Sciatic nerve (tissue), 2 donors: Measurements from ENCODE around the gene PHYHD1. TPM values are rescaled to one million over a fixed set of nuclear protein-coding genes. Genes with fewer than 3 reads are reported as not detected.

Source experiments
- ATAC-seq: fragments of 200-7000 bp; cut with Tn5 transposase; one replicate; pipeline ENCODE4 v1.9.1; 2020; ENCODE audit warnings: mild to moderate bottlenecking, moderate library complexity
- DNase-seq: peaks from one replicate; pipeline ENCODE4 v3.0.0-alpha.2; 2020; ENCODE audit warnings: low spot score
- intact Hi-C: fragments of 100-400 bp; cut with DNase I; formaldehyde crosslinking; loops from one replicate; pipeline ENCODE4 v1.14.2; 2022
- total RNA-seq: library from RNA; stranded (reverse); fragmentation: NEBNext Ultra II Directional; extraction: Animal tissue kit (Norgen Biotek cat#: 25700); gene quantifications from one replicate; pipeline ENCODE4 v1.2.1, GENCODE V29; 2021
- donor health status: DM: no; HTN: no; CAD: no.
- donor health status: DM: no; HTN: no; CAD: no.

The PHYHD1 gene
- total RNA-seq, result 38.7 TPM

- DNase-seq (no peak), ATAC-seq (peak; percentile 11)
- intact Hi-C loops, result no loop called here
Observed at GRCh38 chr9:128920381-128921058, at the start of gene PHYHD1. Gene PHYHD1 (plus strand): TSS chr9:128920982. CDS start chr9:128922324, 1,342 bp downstream.

DNA sequence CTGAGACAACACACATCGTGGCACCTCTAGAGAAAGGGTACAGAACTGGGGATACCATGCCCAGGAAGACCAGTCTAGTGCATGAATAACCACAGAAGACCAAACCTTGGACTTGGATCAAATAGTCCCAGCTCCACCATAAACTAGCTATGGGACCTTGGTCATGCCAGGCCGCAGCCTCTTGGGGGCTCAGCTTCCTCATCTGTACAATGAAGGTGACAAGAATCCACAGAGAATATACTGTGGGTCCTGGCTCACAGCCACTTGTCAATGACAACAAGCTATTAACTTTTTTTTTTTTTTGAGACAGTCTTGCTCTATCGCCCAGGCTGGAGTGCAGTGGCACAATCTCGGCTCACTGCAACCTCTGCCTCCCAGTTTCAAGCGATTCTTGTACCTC lies 42.9 kb upstream of the PHYHD1 start:
- ATAC-seq, result no peak
- no peak for DNase-seq
- intact Hi-C loops, result no loop called here

DNA sequence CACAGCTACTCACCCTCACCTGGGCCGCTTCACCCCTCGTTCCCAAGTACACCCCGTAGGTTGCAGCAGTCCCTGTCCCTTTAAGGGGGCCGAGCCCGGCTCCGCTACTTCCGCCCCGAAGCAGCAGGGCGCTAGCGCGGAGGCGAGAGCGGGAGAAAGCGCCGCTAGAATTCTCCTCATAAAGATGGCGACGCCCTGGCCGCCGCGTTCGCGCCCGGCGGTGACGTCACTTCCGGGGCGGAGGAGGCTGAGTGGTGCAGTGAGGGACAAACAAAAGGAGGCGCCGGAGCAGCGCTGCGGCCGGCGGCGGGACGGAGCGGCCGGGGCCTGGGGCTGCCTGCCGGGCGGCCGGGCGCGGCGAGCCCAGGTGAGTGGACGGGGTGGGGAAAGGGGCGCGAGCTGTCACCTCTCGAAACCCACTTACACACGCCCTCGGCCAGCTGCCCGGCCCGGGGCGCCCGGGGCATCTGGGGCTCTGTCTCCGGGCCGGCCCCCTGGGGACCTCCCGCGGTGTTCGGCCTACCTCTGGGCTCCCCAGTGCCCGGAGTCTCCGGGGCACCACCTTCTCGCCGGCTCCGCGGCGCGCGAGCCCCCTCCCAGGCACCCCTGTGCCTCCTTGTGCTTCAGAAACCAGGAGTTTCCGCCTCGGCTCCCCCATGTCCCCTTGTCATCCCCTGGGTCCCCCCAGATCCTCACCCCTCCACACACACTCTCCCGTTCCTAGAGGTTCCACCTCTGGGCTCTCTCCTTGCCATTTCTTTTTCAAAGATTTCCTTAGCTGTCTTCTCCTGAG lies 38.7 kb upstream of the PHYHD1 start, which contains the start of the genes KYAT1 and LRRC8A:
TSS of gene KYAT1 (minus strand) at position 67 of the 793 bp plus-strand sequence. CDS start 36,545 bp downstream, outside the sequence.
TSS of gene LRRC8A (plus strand) at position 250 of the 793 bp plus-strand sequence. CDS start 25,032 bp downstream, outside the sequence.
- peak; percentile 95 for ATAC-seq
- DNase-seq, result peak; percentile 99
- intact Hi-C loops, result loop anchor here (5.0 kb wide), 1 partner anchor 35 kb away; no protein-coding TSS in a partner anchor

GRCh38 chr9:128882677-128883603 lies 37.8 kb upstream of the PHYHD1 start:
- ATAC-seq, result peak; percentile 6
- intact Hi-C loops, result loop anchor here (5.0 kb wide), 1 partner anchor 34 kb away; no protein-coding TSS in a partner anchor
- DNase-seq, result no peak

DNA sequence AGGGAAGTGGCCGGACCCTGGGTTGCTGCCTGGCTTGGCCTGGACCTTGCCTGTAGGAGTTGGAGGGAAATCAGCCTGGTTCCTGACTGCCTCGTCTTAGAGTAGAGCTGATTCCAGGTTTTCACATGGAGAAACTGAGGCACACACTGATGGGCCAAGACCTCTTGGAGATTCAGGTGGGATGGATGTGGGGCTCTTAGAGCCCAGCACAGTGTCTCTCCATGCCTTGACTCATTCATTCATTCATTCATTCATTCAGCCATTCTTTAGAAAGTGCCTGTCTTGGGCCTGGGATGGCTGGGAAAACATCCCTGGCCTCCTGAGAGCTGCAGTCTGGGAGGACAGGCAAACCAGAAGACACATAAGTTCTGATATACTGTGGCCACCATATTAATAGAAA lies 36.6 kb upstream of the PHYHD1 start:
- intact Hi-C loops, result loop anchor here (5.0 kb wide), 1 partner anchor 33 kb away; no protein-coding TSS in a partner anchor
- ATAC-seq, result no peak
- DNase-seq, result no peak

DNA sequence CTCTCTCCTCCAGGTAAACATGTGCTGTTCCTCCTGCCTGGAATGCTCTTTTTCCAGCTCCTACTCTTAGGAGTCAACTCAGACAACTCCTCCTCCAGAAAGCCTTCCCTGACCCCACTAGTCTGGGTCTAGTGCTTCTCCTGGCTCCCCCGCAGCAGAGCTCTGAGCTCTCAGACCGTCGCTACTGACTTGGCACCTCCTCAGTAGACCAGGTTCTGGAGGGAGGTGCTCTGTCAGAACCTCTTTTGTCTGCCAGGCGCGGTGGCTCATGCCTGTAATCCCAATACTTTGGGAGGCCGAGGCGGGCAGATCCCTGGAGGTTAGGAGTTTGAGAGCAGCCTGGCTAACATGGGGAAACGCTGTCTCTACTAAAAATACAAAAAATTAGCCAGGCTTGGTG lies 35.4 kb upstream of the PHYHD1 start:
- no peak for DNase-seq
- ATAC-seq, result no peak
- intact Hi-C loops, result no loop called here

- DNase-seq, result no peak
- intact Hi-C loops, result no loop called here
- ATAC-seq, result no peak
Observed at GRCh38 chr9:128885798-128886197, 35.0 kb upstream of the PHYHD1 start.

- intact Hi-C loops, result no loop called here
- DNase-seq (no peak), ATAC-seq (no peak)
Observed at GRCh38 chr9:128886211-128886891, 34.4 kb upstream of the PHYHD1 start.

GRCh38 chr9:128887049-128887448 lies 33.7 kb upstream of the PHYHD1 start:
- ATAC-seq (no peak), DNase-seq (no peak)
- intact Hi-C loops, result no loop called here

DNA sequence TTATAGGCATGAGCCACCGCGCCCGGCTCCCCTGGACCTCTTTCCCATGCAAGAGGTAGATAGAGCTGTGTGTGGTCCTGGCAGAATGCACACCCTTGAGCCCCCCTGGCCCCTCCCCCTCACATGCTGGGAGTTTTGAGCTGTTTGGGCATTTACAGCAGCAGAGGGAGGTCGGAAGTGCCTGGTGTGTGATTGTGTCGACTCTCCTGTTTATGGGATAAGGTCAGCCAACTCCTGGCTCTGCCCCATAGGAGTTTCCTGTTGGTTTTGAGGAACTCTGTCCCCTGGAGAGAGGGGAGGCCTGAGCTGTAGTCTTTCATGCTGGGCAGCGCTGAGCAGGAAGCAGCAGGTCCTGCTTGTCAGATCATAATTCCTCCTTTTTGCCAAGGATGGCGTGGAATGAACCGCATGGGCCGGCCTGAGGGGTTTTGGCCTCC lies 32.9 kb upstream of the PHYHD1 start:
- intact Hi-C loops, result no loop called here
- DNase-seq, result no peak
- ATAC-seq, result no peak

DNA sequence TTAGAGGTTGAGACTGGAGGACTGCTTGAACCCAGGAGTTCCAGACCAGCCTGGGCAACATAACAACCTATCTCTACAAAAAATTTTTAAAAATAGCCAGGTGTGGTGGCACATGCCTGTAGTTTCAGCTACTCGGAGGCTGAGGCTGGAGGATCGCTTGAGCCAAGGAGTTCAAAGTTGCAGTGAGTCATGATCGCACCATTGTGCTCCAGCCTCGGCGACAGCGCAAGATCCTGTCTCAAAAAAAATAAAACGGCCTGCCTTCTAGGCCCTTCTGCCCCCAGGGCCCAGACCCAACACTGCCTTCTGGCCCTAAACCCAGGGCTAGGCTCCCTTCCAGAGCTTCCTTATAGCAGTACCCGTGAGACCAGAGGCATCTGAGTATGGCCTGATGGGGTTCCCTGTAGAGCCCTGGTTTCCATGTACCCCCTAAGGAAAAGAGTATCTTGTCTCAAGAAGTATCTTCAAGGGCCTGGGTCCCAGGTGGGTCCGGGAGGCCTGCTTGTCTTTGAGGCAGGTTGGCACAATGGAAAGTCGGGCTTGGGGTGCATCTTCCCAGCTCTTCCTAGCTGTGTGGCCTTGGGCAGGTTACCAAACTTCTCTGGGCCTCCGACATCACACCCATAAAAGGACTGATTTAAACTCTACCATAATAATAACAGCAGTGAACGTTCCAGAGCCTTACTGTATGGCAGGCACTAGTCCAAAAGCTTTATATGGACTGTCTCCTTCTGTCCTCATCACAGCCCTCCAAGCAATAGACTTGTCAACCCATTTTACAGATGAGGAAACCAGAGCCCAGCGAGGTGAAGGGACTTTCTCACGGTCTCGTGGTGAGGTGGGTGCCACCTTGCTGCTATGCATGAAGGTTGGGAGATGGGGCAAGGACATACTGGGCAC lies 29.2 kb upstream of the PHYHD1 start:
- ATAC-seq (no peak), DNase-seq (no peak)
- intact Hi-C loops, result no loop called here

- peak; percentile 88 for DNase-seq
- intact Hi-C loops, result no loop called here
Observed at GRCh38 chr9:128892221-128892921, 28.4 kb upstream of the PHYHD1 start.

DNA sequence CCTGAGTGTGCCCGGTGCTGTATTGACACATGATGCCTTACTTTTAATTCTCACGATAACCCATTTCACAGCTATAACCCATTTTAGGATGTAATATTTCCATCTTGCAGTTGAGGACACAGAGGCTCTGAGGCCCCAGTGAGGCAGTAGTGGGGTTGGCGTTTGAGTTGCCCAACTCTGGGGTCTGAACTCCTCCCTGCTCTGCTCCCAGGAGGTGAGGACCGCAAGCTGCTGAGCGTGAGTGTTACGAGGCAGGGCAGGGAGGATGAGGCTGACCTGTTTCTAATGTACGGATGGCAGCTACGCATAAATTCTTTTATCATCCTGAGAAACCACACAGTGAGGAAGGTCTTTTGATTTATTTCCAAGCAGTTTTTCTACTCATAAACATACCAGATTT lies 27.4 kb upstream of the PHYHD1 start:
- DNase-seq (no peak), ATAC-seq (peak; percentile 2)
- intact Hi-C loops, result no loop called here

More at GRCh38 chr9:128892221-128892921, 28.4 kb upstream of the PHYHD1 start:
- peak; percentile 96 for ATAC-seq

GRCh38 chr9:128894764-128895163 lies 26.0 kb upstream of the PHYHD1 start:
- DNase-seq, result no peak
- intact Hi-C loops, result no loop called here
- ATAC-seq, result no peak

DNA sequence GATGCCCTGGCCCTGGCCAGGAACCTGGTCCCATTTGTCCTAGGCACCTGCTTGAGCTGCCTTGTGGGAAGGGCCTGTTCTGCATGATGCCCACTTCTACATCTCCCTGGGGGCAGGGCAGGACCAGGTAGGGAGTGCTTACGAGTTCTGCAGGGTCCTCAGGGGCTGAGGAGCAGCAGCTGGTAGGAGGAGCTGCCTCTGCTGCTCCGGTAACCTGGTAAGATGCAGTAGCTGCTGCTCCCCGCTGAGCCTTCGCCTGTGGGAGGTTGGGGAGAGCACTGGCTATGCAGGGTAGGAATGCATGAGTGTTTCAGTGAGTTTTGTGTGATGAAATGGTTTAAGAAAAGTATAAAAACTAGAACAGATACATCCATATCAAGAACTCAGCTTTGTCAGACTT lies 25.2 kb upstream of the PHYHD1 start:
- no peak for ATAC-seq
- intact Hi-C loops, result no loop called here
- DNase-seq, result no peak

GRCh38 chr9:128898382-128898781 lies 22.4 kb upstream of the PHYHD1 start:
- intact Hi-C loops, result no loop called here
- DNase-seq (no peak), ATAC-seq (no peak)
